Breast epithelium (tissue), 4 donors: Measurements from ENCODE around the gene GLYR1. TPM values are rescaled to one million over a fixed set of nuclear protein-coding genes. Genes with fewer than 3 reads are reported as not detected.

Experiments used
- DNase-seq, 2 donors: peaks; one replicate each; pipeline ENCODE4 v3.0.0-alpha.2; 2019; ENCODE audit warnings: low spot score in 2 of 2
- H3K27ac ChIP-seq, 2 donors: fragments of 200-600 bp; sonication (generic) in 1 of 2; one replicate each; pipeline ENCODE4 v1.5.1; 2016 to 2019; ENCODE audit warnings: mild to moderate bottlenecking in 1 of 2
- H3K27me3 ChIP-seq, 2 donors: fragments of 200-600 bp; sonication (generic) in 1 of 2; one replicate each; pipeline versions ENCODE4 v1.5.1 to v1.6.0; 2017 to 2019; ENCODE audit warnings: control low read depth in 1 of 2, mild to moderate bottlenecking in 1 of 2
- H3K36me3 ChIP-seq: fragments of 200-600 bp; one replicate; pipeline ENCODE4 v1.5.1; 2019
- H3K4me1 ChIP-seq, 2 donors: fragments of 200-600 bp; sonication (generic); one replicate each; pipeline ENCODE4 v1.5.1; 2016 to 2019; ENCODE audit warnings: control low read depth in 1 of 2
- H3K4me3 ChIP-seq, 3 donors: fragments of 200-600 bp; sonication (generic); 1 replicate in 2 of 3; 2 replicates in 1 of 3; pipeline ENCODE4 v1.5.1; 2016 to 2019; ENCODE audit warnings: mild to moderate bottlenecking in 3 of 3, moderate library complexity in 2 of 3
- H3K9me3 ChIP-seq, 2 donors: fragments of 200-600 bp; sonication (generic) in 1 of 2; one replicate each; pipeline ENCODE4 v1.5.1; 2016 to 2019; ENCODE audit warnings: control low read depth in 1 of 2
- CTCF ChIP-seq, 3 donors: fragments of 450-650 bp; IDR thresholded peaks; one replicate each; pipeline ENCODE4 v1.5.1; 2016 to 2017; ENCODE audit warnings: antibody characterized with exemption in 3 of 3, mild to moderate bottlenecking in 3 of 3, moderate library complexity in 3 of 3
- POLR2A ChIP-seq: fragments of 450-650 bp; IDR thresholded peaks from one replicate; pipeline ENCODE4 v1.6.1; 2016; ENCODE audit warnings: antibody characterized with exemption, mild to moderate bottlenecking, moderate library complexity
- POLR2AphosphoS5 ChIP-seq, 3 donors: sonication (generic); formaldehyde crosslinking; IDR thresholded peaks; one replicate each; pipeline ENCODE4 v1.6.1; 2017; ENCODE audit warnings: antibody characterized with exemption in 3 of 3
- intact Hi-C: fragments of 100-400 bp; cut with DNase I; formaldehyde crosslinking; loops from one replicate; pipeline ENCODE4 v1.15.1; 2023; ENCODE audit warnings: low total_unique reads
- total RNA-seq, 3 donors: library from RNA; depleted of rRNA; stranded (reverse); fragments of >200 nt; gene quantifications; one replicate each; pipeline ENCODE4 v1.1.0, GENCODE V29; 2016

The GLYR1 gene
- total RNA-seq, 3 donors from 2014 or later, result 57.2 to 79.0 (median 58.1) TPM

- no peaks in the 10 kb centered on the region for H3K4me1 ChIP-seq
- TF ChIP-seq POLR2AphosphoS5 (IDR thresholded peaks at IDR 0.05), result no peak
- no peak for TF ChIP-seq CTCF (IDR thresholded peaks at IDR 0.05)
- no peak for TF ChIP-seq POLR2A
- H3K36me3 ChIP-seq, result no peaks in the 10 kb centered on the region
- intact Hi-C loops, result no loop called here
- no peak for DNase-seq
- H3K9me3 ChIP-seq, result no peaks in the 10 kb centered on the region
- no peak overlapping the region for H3K4me3 ChIP-seq
- no peaks in the 10 kb centered on the region for H3K27me3 ChIP-seq
- H3K27ac ChIP-seq, result no peak overlapping the region
Observed at GRCh38 chr16:4777339-4778049, 69.6 kb downstream of the GLYR1 start.

- TF ChIP-seq POLR2AphosphoS5 (IDR thresholded peaks at IDR 0.05) (no peak), POLR2A (no peak), CTCF (IDR thresholded peaks at IDR 0.05) (no peak)
- H3K36me3 ChIP-seq, result no peaks in the 10 kb centered on the region
- no peaks in the 10 kb centered on the region for H3K4me1 ChIP-seq
- no peaks in the 10 kb centered on the region for H3K27me3 ChIP-seq
- H3K9me3 ChIP-seq, result no peaks in the 10 kb centered on the region
- H3K4me3 ChIP-seq, result no peak overlapping the region
- intact Hi-C loops, result no loop called here
- DNase-seq, result no peak
- no peak overlapping the region for H3K27ac ChIP-seq
Observed at GRCh38 chr16:4776141-4776705, 70.9 kb downstream of the GLYR1 start.

GRCh38 chr16:4775005-4775404 is 72.1 kb downstream of the GLYR1 start:
- Histone ChIP-seq H3K4me1 (no peaks in the 10 kb centered on the region), H3K27me3 (no peaks in the 10 kb centered on the region), H3K9me3 (no peaks in the 10 kb centered on the region), H3K4me3 (peak overlapping the region in 1 of 3 donors; percentile 33), H3K27ac (no peak overlapping the region), H3K36me3 (no peaks in the 10 kb centered on the region)
- no peak for TF ChIP-seq CTCF (IDR thresholded peaks at IDR 0.05)
- TF ChIP-seq POLR2A, result no peak
- no peak for DNase-seq
- intact Hi-C loops, result no loop called here

- Histone ChIP-seq H3K4me3 (no peak overlapping the region), H3K27me3 (no peaks in the 10 kb centered on the region), H3K4me1 (no peaks in the 10 kb centered on the region), H3K27ac (no peak overlapping the region), H3K36me3 (no peaks in the 10 kb centered on the region), H3K9me3 (no peaks in the 10 kb centered on the region)
- intact Hi-C loops, result no loop called here
- TF ChIP-seq CTCF (IDR thresholded peaks at IDR 0.05) (no peak), POLR2AphosphoS5 (IDR thresholded peaks at IDR 0.05) (no peak), POLR2A (no peak)
- no peak for DNase-seq
Observed at GRCh38 chr16:4772351-4772750, 74.7 kb downstream of the GLYR1 start.

GRCh38 chr16:4771646-4772045 is 75.4 kb downstream of the GLYR1 start:
- H3K27ac ChIP-seq, result no peak overlapping the region
- H3K27me3 ChIP-seq, result no peaks in the 10 kb centered on the region
- H3K36me3 ChIP-seq, result no peaks in the 10 kb centered on the region
- intact Hi-C loops, result no loop called here
- DNase-seq, result no peak
- no peak overlapping the region for H3K4me3 ChIP-seq
- TF ChIP-seq POLR2AphosphoS5 (IDR thresholded peaks at IDR 0.05), result no peak
- TF ChIP-seq POLR2A, result no peak
- H3K9me3 ChIP-seq, result no peaks in the 10 kb centered on the region
- no peaks in the 10 kb centered on the region for H3K4me1 ChIP-seq
